ENCODE results near the gene HNF1B.

HNF1B gene

DNA sequence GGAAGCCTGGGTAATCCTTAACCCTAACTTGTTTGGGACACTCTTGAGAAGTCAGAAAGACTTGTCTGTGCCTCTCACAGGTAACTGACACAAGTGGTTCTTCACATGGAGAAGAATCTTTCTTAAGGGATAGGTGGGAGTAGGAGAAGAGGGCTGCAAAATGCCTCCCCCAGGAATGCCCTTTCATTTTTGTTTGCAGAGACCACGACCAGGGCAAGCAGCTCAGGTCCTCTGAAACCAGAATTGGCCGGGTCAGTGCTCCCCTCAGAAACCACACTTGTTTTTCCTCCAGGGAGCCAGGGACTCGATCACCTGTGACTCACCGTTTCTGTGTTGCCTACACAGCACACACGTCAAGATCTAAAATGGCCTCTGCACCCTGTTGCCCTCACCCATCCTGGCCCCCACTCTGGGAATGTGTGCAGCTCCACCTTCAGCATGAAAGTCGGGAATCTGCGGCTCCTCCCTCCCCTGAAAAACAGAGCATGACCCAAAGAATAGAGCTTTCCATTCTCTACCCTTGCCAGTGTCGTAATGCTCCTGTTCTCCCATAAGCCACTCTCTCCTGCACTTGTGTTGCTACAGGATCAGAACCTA, 36.1 kb downstream of the HNF1B start:
- in situ Hi-C loops (cut with MboI; ENCODE audit: low sequenced_read_pairs), result no loop called here

DNA sequence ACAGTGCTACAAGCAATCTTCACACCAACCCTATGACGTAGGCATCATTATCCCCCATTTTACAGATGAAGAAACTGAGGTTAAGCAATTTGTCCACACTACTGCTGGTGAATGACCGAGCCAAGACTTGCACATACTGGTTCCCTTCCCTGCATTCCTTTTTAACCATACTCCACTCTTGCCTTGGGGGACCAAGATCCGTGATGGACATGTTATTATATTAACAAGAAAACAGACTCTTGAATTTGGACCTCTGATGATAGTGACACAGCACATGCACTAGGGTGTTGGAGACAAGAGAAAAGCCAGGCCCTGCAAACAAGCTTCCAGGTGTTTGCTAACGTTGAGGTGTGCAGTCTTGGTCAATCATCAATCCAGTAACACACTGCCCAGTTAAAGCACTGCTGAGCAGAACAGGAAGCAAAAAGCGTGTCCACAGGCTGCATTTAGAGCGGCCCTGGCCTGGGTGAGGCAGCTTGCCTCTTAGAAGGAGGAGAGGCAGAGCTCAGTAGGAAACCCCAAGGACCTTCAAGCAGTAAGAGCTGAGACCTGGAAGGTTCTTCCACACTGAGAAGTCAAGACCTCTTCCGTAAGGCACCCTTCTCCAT, 36.7 kb downstream of the HNF1B start:
- in situ Hi-C loops (cut with MboI; ENCODE audit: low sequenced_read_pairs), result no loop called here

DNA sequence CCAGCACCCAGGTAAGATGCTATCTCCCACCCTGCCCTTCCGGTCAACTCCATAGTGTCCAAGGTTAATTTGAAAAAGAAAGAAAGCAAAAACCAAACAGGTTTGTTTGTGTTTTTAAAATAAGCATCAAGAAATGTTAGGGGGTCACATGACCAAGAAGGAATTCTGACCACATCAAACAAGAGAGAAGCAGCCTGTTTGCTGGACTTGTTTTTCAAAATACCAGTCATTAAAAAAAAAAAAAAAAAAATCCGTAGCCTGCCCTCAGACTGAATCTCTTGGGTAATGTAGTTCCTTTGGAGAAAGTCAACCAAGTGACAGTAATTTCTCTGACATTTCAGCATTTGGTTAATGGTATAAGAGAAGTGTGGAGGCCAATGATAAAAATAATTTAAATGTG, 38.4 kb downstream of the HNF1B start:
- in situ Hi-C loops (cut with MboI; ENCODE audit: low sequenced_read_pairs), result no loop called here

DNA sequence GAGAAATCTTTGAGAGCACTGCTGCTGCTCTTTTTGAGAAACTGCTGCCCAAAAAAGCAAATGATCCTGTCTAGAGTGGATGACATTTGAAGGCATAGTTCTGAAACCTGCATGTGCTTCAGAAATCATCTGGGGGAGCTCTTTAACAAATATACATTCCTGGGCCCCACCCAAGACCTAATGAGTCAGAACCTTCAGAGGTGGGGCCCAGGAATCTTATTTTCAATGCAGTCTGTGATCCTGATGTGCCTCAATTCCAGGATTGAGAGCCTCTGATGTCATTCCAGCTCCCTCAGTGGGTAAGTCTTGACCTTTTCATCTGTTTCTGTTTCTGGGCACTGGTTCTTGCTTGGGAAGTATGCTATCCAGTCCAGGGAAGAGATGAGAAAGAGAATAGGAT, 42.3 kb downstream of the HNF1B start:
- in situ Hi-C loops (cut with MboI; ENCODE audit: low sequenced_read_pairs), result no loop called here

DNA sequence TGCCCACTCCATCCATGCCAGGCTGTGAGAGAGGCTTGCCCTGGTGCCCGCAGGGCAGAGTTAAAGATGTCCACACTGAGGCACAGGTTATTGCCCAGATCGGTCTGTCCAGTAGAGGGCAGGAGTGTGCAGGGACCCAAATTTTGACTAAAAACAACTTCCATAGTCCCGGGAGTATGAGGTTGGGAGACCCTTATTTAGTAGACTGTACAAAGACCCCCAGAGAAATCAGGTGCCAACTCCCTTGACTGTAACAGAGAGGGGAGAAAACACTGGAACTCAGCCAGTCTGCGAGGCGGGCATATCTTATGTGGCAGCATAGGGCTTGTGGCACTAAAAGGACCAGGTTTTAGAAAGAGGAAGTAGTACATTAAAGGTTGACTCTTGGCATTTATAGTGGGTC, 43.4 kb downstream of the HNF1B start:
- in situ Hi-C loops (cut with MboI; ENCODE audit: low sequenced_read_pairs), result no loop called here

DNA sequence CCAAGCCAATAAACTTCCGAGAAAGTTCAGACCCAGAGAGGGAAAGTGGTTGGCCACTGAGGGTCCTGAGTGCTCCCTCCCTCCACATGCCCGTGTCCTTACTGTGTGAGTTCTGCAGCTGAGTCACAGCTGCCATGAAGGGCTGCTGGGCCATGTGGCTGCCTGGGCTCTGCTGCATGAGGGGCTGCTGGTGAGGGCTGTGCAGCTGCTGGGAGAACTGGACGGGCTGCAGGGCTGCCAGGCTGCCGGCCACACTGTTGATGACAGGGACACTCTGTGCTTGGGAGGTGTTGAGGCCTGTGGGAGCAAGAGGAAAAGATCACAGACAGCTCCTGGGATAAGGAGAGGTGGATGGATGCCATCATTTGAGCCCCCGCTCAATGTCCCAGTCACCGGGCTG, 44.0 kb downstream of the HNF1B start:
- in situ Hi-C loops (cut with MboI; ENCODE audit: low sequenced_read_pairs), result no loop called here

DNA sequence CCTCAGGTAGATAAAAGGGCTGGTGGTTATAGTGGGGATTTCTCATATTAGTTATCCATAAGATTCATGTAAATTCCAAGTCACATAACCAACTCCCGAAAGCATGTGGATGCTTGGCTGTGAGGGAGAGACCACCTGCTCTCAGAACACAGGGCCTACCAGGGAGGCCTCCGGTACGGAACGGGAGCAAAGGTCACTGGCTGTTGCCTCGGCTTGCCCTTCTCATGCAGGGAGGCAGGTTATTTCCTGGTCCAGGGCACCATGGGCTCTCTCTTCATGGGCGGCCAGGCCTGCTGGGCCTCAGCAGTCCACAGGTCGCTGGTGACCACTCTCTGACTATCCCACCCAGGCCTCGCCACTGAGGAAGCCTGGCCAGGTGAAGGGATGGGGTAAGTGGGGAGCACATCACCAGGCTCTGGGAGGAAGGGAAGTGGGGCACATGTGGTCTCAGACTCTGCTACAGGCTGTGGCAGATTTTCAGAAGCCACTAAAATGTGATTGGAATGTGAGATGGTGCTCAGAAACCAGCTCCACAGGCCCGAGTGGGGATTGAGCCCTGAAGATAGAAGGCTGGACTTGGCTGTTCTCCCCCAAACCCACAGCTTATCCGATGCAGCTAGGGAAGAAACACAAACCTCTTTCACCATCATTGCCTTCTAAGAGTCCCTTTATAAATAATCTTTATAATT, 45.4 kb downstream of the HNF1B start:
- in situ Hi-C loops (cut with MboI; ENCODE audit: low sequenced_read_pairs), result loop anchor here (25.0 kb wide), 1 partner anchor 88 kb away; no protein-coding TSS in a partner anchor

DNA sequence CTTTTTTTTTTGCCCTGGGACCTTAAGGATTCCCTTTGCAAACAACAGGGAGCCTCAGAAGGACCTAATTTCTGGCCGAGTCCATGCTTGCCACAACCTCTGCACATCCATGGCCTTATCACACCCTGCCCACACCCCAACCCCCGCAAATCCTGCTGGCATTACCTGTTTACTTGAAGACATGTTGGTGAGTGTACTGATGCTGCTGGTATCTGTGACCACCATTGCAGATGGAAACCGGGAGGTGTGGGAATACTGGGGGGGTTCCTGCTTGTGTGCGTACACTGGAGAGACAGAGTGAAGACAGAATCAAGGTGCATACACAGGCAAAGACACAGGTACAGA, 46.0 kb downstream of the HNF1B start:
- in situ Hi-C loops (cut with MboI; ENCODE audit: low sequenced_read_pairs), result loop anchor here (25.0 kb wide), 1 partner anchor 88 kb away; no protein-coding TSS in a partner anchor

DNA sequence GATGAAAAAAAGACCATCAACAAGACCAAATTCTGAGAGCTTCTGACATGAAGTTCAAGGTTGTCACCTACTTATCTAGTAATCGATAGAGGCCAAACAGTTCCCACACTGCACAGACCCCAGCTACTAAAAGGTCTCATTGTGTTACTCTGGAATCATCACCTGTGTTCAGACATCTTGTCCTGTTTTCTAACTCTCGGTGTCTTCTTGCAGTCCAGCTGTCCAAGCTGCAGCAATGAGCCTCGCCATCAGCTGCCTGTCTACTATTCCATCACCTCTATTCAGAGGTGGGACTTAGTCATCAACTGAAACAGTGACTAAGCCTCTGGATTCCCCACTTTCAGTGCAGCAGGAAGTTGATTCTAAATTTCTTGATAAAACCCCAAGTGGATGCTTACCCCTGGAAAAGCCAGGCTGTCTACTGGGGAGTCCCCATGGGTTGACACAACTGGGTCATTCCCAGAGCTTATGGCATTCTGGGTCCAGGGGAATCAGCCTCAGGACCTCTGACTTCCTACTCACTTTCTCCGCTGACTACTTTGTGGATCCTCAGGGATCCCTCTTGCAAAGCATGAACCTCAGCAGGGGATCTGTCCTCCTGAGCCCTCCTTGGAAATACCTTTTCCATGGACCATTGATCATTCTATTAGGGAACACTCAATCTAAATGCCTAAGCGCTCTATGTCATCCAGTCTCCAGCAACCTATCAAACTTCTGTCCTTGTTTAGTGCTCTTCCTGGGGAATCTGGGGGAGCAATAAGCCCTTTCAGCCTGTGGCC, 46.5 kb downstream of the HNF1B start:
- in situ Hi-C loops (cut with MboI; ENCODE audit: low sequenced_read_pairs), result loop anchor here (25.0 kb wide), 1 partner anchor 89 kb away; no protein-coding TSS in a partner anchor

DNA sequence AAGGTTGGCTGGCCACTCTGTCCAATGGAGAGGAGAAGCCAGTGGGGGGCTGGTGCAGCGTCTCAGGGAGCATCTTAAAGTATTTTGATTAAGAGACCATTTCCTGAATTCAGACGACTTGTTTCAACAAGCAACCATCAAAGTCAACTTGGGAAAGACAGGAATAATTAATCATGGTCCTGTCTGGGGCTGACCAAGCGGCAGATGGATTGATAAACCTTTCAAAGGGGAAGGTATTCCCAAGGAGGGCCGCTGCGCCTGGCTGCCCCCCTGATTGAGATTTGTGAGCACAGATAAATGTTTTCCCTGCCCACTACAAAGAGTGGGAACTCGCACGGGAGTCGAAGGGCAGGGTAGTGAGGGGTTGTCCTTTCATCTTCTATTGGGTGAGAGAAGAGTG, 47.5 kb downstream of the HNF1B start:
- in situ Hi-C loops (cut with MboI; ENCODE audit: low sequenced_read_pairs), result loop anchor here (25.0 kb wide), 1 partner anchor 90 kb away; no protein-coding TSS in a partner anchor

DNA sequence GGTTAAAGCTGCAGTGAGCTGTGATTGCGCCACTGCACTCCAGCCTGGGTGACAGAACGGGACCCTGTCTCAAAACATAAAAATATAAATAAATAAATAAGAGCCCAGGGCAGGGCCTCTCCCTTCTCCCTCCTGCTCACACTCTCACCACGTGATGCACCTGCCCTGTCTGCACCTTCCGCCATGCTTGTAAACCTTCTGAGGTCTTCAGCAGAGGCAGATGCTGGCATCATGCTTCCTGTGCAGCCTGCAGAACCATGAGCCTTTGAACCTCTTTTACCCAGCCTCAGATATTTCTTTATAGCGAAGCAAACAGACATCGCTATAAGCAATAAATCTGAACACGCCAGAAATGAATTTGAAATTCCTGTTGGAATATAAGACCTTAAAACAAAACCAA, 48.5 kb downstream of the HNF1B start:
- in situ Hi-C loops (cut with MboI; ENCODE audit: low sequenced_read_pairs), result loop anchor here (25.0 kb wide), 1 partner anchor 91 kb away; no protein-coding TSS in a partner anchor

DNA sequence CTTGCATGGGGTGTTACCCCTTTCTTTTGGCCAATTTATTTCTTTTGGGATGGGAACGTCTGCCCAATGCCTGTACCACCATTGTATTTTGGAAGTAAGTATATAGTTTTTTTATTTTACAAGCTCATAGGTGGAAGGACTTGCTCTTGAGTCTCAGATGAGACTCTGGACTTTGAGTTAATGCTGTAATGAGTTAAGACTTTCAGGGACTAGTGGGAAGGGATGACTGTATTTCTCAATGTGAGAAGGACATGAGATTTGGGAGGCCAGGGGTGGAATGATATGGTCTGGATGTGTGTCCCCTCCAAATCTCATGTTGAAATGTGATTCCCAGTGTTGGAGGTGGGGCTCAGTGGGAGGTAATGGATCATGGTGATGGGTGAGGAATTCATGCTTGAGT, 49.1 kb downstream of the HNF1B start:
- in situ Hi-C loops (cut with MboI; ENCODE audit: low sequenced_read_pairs), result loop anchor here (25.0 kb wide), 1 partner anchor 92 kb away; no protein-coding TSS in a partner anchor

DNA sequence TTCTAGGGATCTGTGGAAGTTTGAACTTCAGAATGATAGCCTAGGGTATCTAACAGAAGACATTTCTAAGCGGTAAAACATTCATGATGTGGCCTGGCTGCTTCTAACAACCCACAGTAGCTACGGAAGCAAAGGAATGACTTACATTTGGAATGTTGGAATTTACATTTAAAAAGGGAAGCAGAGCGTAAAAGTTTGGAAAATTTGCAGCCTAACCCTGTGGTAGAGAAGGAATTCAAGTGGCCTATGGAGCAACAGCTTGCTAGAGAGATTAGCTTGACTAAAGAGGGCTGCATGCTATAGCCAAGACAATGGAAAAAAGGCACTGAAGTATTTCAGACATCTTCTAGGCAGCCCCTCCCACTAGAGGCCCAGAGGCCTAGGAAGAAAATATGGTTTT, 50.1 kb downstream of the HNF1B start:
- in situ Hi-C loops (cut with MboI; ENCODE audit: low sequenced_read_pairs), result loop anchor here (25.0 kb wide), 1 partner anchor 93 kb away; no protein-coding TSS in a partner anchor

DNA sequence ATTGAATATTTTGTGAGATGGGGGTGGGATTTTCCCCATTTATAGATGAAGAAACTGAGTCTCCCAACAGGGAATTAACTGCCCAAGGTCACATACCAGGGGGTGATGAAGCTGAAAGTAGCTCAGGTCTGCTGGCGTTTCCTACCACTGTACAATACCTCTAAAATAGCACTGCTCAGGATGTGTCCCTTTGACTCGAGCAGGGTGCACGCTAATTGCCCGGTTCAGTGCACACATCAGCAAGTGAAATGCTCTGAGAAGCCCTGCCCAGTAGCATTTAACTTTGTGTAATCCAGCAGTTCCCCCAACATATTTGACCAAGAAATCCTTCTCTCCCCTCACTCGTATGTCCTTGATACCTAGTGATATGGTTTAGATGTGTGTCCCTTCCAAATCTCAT, 51.5 kb downstream of the HNF1B start:
- in situ Hi-C loops (cut with MboI; ENCODE audit: low sequenced_read_pairs), result loop anchor here (25.0 kb wide), 1 partner anchor 94 kb away; no protein-coding TSS in a partner anchor

DNA sequence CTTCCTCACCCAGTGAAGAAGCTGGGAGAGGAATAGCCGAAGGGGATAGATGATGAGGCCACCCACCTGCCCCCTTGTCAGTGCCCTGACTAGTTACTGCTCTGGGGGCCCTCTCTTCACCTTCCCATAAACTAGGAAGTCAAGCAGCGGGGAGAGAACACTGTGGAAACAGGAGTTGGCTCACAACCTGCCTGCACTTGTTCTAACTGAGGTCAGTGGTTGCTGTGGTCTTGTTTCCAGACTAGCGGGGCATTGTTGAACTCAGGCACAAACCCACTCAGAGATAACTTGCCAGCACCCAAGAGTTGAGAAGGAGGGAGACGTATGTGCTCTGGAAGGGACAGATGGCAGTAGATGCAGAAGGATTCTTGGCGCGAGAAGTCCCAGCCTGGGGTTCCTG, 53.1 kb downstream of the HNF1B start:
- in situ Hi-C loops (cut with MboI; ENCODE audit: low sequenced_read_pairs), result loop anchor here (25.0 kb wide), 1 partner anchor 95 kb away; no protein-coding TSS in a partner anchor

DNA sequence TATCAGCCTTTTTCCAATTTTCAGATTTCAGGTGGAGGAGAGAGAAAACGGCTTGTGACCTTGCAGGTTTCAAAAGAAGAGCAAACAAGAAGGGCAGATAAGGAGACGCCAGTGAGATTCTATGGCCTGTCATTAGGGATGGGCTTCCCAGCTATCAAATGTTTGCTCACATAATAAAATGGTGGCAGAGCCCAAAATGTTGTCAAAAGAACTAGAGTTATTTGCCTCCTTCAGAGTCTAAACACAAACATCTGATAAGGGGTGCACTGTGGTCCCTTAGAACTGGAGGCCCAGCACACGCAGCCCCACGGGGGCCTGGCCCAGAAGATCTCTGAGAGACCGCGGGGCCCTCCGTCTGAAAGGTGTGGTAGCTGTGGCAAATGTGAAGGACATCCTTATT, 55.5 kb downstream of the HNF1B start:
- in situ Hi-C loops (cut with MboI; ENCODE audit: low sequenced_read_pairs), result loop anchor here (25.0 kb wide), 1 partner anchor 98 kb away; no protein-coding TSS in a partner anchor

DNA sequence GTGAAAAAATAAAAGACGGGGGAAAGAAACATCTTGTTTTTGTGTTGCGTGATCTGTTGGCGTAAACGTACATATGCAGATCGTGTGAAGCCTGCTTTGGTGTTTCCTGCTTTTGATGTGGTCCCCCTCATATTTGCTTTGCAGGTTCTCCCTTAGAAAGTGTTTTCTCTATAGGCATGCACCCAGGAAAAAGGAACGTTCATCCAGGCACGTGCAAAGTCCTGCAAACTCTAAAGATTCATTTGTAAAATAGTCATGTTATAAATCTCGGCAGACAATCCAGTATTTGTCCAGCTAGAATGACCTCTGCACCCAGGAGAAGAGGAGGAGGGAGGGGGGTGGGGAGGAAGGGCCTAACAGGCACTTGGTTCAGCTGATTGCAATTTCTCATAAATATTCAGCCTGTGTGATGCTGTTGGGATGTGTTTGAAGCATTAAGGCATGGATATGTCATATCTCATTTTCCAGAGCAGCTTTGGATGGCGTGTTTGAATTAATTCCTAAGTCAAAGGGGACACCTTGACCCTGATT, 61.3 kb downstream of the HNF1B start:
- in situ Hi-C loops (cut with MboI; ENCODE audit: low sequenced_read_pairs), result loop anchor here (25.0 kb wide), 1 partner anchor 104 kb away; no protein-coding TSS in a partner anchor

DNA sequence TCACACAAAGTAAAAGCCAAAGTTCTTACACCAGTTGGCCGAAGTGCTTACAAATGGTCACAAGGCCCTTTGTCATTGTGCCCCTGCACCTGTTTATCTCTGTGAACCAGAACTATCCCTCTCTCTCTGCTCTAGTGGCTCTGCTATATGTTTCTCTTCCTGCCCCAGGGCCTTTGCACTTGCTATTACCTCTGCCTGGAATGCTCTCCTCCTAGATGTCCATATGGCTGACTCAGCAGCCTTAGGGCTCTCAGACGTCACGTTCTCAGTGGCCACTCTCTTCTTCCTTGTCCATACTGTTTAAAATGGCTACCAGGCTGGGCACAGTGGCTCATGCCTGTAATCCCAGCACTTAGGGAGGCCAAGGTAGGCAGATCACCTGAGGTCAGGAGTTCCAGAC, 62.9 kb downstream of the HNF1B start:
- in situ Hi-C loops (cut with MboI; ENCODE audit: low sequenced_read_pairs), result loop anchor here (25.0 kb wide), 1 partner anchor 105 kb away; no protein-coding TSS in a partner anchor

DNA sequence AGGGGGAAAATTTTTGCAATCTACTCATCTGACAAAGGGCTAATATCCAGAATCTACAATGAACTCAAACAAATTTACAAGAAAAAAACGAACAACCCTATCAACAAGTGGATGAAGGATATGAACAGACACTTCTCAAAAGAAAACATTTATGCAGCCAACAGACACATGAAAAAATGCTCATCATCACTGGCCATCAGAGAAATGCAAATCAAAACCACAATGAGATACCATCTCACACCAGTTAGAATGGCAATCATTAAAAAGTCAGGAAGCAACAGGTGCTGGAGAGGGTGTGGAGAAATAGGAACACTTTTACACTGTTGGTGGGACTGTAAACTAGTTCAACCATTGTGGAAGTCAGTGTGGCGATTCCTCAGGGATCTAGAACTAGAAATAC, 64.9 kb downstream of the HNF1B start:
- in situ Hi-C loops (cut with MboI; ENCODE audit: low sequenced_read_pairs), result loop anchor here (25.0 kb wide), 1 partner anchor 107 kb away; no protein-coding TSS in a partner anchor

DNA sequence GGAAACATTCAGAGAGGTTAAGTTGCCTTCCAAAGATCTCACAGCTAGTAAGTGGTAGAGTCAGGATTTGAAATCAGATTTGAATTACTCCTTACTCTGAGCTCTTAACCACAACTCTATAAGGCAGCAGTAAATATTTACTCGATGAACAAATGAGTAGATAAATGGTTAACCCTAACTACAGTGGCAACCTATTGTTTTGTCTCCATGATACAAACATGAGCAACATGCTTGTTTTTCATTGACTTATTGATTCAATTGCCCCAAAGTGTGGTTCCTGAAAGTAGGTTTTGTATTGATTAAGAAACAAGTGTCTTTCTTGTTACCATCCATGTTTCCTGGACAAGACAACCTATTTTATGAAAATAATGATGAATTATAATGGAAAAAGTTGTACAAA, 66.8 kb downstream of the HNF1B start:
- in situ Hi-C loops (cut with MboI; ENCODE audit: low sequenced_read_pairs), result loop anchor here (25.0 kb wide), 1 partner anchor 109 kb away; no protein-coding TSS in a partner anchor
